Erythroblast (primary cell): ENCODE results near the gene BTBD16.

Experiments
- GATA1 ChIP-seq: IDR thresholded peaks from 2 replicates; pipeline ENCODE4 v1.6.1; 2011; ENCODE audit warnings: low read depth, mild to moderate bottlenecking, control low read depth, low read length, moderate library complexity
- POLR2A ChIP-seq: IDR thresholded peaks from 2 replicates; pipeline ENCODE4 v1.6.1; 2011; ENCODE audit warnings: mild to moderate bottlenecking, low read length

- TF ChIP-seq POLR2A (no peak), GATA1 (no peak)
Measured at GRCh38 chr10:122279725-122280141, 8.6 kb downstream of the BTBD16 start.
